Nephron (organoid): ENCODE measurements around the gene SPTLC2.
A peak's percentile ranks its signal among the peaks of the same experiment; 100 is the strongest.

Source experiments
- H3K27ac Mint-ChIP-seq, 3 experiments: 2 replicates each; pipeline ENCODE4 v1.8.0; 2020; ENCODE audit warnings: mixed read lengths in 3 of 3, mild to moderate bottlenecking in 2 of 3, moderate library complexity in 1 of 3
- H3K27me3 Mint-ChIP-seq: 2 replicates; pipeline ENCODE4 v1.8.0; 2021; ENCODE audit warnings: low read depth, mild to moderate bottlenecking, moderate library complexity, mixed read lengths
- H3K36me3 Mint-ChIP-seq: 2 replicates; pipeline ENCODE4 v1.8.0; 2020; ENCODE audit warnings: low read depth, mixed read lengths
- H3K4me1 Mint-ChIP-seq: 2 replicates; pipeline ENCODE4 v1.8.0; 2020; ENCODE audit warnings: mixed read lengths
- H3K4me3 Mint-ChIP-seq, 3 experiments: 2 replicates each; pipeline ENCODE4 v1.8.0; 2020; ENCODE audit warnings: mild to moderate bottlenecking in 3 of 3, mixed read lengths in 3 of 3, moderate library complexity in 2 of 3
- H3K9me3 Mint-ChIP-seq: 2 replicates; pipeline ENCODE4 v1.8.0; 2020; ENCODE audit warnings: mixed read lengths
- CTCF ChIP-seq, 3 experiments: fragments of 200-600 bp; sonication (generic); IDR thresholded peaks; one replicate each; pipeline ENCODE4 v1.5.0; 2021; ENCODE audit warnings: antibody characterized with exemption in 3 of 3; ENCODE audit not compliant: unreplicated experiment in 3 of 3

Gene SPTLC2

DNA sequence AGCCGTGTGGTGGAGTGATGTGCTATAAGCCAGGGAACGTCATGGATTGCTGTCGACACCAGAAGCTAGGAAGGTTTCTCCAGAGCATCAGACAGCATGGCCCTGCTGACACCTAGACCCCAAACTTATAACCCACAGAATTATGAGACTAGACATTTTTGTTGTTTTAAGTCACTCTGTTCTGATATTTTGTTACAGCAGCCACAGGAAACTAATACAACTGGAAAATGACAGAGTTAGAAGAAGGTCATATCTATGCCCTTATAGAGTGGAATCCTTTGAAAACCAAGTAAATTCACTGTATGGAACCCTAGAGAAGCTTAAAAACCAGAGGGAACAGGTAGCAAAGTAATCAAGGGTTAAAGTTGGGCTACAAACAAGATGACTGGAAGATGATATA lies 42.5 kb downstream of the SPTLC2 start:
- H3K27me3 Mint-ChIP-seq = no peaks in the 10 kb centered on the region
- no peak for TF ChIP-seq CTCF (IDR thresholded peaks at IDR 0.05; ENCODE audit: unreplicated experiment in 3 of 3)

GRCh38 chr14:77570706-77571268 lies 45.6 kb downstream of the SPTLC2 start:
- Mint-ChIP-seq H3K27ac (peak overlapping the region; percentile 26 to 82 (median 74)), H3K36me3 (peaks cover 54% of the 10 kb centered on the region), H3K27me3 (no peaks in the 10 kb centered on the region), H3K4me3 (no peak overlapping the region), H3K9me3 (no peaks in the 10 kb centered on the region), H3K4me1 (peaks cover 10% of the 10 kb centered on the region)
- TF ChIP-seq CTCF (IDR thresholded peaks at IDR 0.05; ENCODE audit: unreplicated experiment in 3 of 3) = no peak

More for the DNA sequence above, 42.5 kb downstream of the SPTLC2 start:
- no peaks in the 10 kb centered on the region for H3K9me3 Mint-ChIP-seq
- H3K27ac Mint-ChIP-seq = no peak overlapping the region
- peaks cover 45% of the 10 kb centered on the region for H3K36me3 Mint-ChIP-seq
- no peak overlapping the region for H3K4me3 Mint-ChIP-seq
- H3K4me1 Mint-ChIP-seq = peaks cover 14% of the 10 kb centered on the region

DNA sequence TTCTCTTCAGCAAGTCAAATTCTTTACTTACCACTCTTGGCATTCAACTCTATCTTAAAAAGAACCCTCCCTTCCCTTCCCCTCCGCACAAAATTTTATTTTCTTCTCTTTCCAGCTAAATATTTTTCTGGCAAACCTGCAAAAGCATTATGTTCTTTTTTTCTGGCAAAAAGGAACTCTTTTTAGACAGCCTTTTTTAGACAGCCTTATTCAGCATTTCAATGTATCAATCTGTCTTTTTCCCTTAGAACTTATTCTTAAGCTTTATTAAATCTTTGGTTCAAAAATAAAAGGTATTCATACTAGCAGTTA lies 50.5 kb downstream of the SPTLC2 start:
- H3K9me3 Mint-ChIP-seq = no peaks in the 10 kb centered on the region
- peak overlapping the region in 1 of 3 experiments; percentile 50 for H3K27ac Mint-ChIP-seq
- H3K4me3 Mint-ChIP-seq = no peak overlapping the region
- no peaks in the 10 kb centered on the region for H3K27me3 Mint-ChIP-seq
- peaks cover 5% of the 10 kb centered on the region for H3K4me1 Mint-ChIP-seq
- peaks cover 60% of the 10 kb centered on the region for H3K36me3 Mint-ChIP-seq
- no peak for TF ChIP-seq CTCF (IDR thresholded peaks at IDR 0.05; ENCODE audit: unreplicated experiment in 3 of 3)

DNA sequence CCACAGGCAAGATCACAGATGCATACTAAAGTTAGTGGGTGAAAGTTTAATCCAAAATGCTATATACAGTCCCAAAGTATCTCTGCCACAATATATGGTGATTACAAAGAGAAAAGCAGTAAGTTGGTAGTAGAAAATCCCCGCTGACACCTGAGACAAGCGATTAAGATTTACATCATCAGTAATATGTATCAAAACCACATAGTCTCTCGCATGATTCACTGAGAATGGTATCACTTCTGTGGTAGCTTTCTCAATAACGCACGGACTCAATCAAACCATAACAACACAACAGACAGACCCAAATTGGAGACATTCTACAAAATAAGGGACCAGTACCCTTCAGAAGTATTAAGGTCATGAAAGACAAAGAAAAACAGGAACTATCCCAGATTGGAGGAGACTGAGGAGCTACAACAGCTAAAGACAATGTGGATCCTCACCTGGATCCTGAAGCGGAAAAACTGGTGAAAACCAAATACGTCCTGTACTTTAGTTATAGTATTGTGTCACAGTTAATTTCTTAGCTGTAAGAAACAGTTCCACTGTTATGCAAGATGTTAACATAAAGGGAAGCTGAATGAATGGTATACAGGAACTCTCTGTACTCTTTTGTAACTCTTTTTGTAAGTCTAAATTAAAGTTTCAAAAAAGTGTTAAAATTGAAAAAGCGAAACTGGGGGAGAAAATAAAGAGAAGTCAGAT lies 51.0 kb downstream of the SPTLC2 start:
- no peak for TF ChIP-seq CTCF (IDR thresholded peaks at IDR 0.05; ENCODE audit: unreplicated experiment in 3 of 3)
- H3K4me1 Mint-ChIP-seq = peaks cover under 1% of the 10 kb centered on the region
- H3K36me3 Mint-ChIP-seq = peaks cover 61% of the 10 kb centered on the region
- no peak overlapping the region for H3K4me3 Mint-ChIP-seq
- H3K27ac Mint-ChIP-seq = peak overlapping the region in 1 of 3 experiments; percentile 50
- H3K27me3 Mint-ChIP-seq = no peaks in the 10 kb centered on the region
- no peaks in the 10 kb centered on the region for H3K9me3 Mint-ChIP-seq

GRCh38 chr14:77562681-77563080 lies 53.8 kb downstream of the SPTLC2 start:
- H3K9me3 Mint-ChIP-seq = no peaks in the 10 kb centered on the region
- H3K4me3 Mint-ChIP-seq = no peak overlapping the region
- TF ChIP-seq CTCF (IDR thresholded peaks at IDR 0.05; ENCODE audit: unreplicated experiment in 3 of 3) = no peak
- no peak overlapping the region for H3K27ac Mint-ChIP-seq
- no peaks in the 10 kb centered on the region for H3K4me1 Mint-ChIP-seq
- no peaks in the 10 kb centered on the region for H3K27me3 Mint-ChIP-seq
- H3K36me3 Mint-ChIP-seq = peaks cover 52% of the 10 kb centered on the region

GRCh38 chr14:77561881-77562280 lies 54.6 kb downstream of the SPTLC2 start:
- no peak overlapping the region for H3K4me3 Mint-ChIP-seq
- no peaks in the 10 kb centered on the region for H3K9me3 Mint-ChIP-seq
- no peaks in the 10 kb centered on the region for H3K27me3 Mint-ChIP-seq
- H3K4me1 Mint-ChIP-seq = no peaks in the 10 kb centered on the region
- peak overlapping the region in 1 of 3 experiments; percentile 19 for H3K27ac Mint-ChIP-seq
- peaks cover 54% of the 10 kb centered on the region for H3K36me3 Mint-ChIP-seq
- no peak for TF ChIP-seq CTCF (IDR thresholded peaks at IDR 0.05; ENCODE audit: unreplicated experiment in 3 of 3)
